OCI-M2 (cell line): Measurements from ENCODE around the gene RNF144A.

Experiments
- DNase-seq: peaks from one replicate; lab custom pipeline; 2025; ENCODE audit not compliant: unreplicated experiment; lab: John Stamatoyannopoulos, UW

Gene RNF144A

DNA sequence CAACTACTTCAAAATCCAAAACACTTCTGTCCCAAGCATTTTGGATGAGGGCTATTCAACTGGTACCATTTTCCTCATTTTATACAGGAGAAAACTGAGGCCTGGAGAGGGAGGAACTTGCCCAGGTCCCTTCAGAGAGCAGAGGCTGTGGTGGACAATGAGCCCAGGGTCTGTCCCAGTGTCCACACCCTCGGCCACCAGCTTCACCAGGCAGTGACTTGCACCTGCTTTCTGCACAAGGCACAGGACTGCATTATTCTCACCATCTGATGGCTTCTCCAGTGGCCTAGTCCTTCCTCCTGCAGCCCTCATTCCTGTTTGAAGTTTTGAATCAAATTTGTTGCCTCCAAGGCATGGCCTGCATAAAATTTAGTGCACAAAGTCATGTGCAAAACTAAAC is 53.3 kb downstream of the RNF144A start:
- DNase-seq: no peak

DNA sequence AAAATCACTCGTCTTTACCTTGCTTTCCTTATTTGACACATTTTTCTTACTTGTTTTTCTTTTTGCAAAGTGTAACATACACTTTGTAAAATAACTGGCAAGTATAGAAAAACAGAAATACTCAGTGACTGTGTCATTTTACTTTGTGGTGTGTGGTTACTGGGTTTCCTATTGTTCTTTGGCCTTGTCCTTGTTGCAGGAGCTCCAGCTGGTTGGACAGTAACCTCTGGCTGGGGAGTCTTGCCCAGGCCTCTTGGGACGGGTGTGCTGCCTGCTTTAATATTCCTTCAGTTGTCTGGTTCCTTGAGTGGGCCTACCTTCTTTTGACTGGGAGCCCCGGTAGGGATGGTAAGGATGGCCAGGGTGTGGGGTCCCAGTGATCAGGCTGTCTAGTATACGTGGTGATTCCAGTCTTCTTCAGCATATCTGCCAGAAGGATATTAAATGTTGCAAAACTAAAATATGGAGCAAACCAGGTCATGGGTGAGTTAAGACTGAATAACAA is 53.8 kb downstream of the RNF144A start:
- no peak for DNase-seq

DNA sequence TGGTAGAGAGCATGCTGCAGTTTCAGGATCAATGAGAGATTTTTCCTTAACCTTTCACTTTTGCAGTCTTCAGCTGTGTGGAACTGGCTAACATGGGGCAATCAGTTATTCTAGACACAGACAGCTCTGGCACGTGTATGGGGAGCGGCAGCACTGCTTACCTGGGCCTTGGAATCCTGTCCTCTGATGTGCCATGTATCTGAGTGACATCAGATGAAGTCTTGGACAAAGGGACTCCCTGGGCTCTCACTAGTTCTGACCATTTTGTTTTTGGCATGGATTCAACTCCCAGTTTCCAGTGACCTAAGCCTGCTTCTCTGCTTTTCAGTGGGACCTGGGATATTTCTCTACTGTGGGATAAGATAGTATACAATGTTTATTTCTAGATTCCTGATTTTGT is 54.3 kb downstream of the RNF144A start:
- no peak for DNase-seq

DNA sequence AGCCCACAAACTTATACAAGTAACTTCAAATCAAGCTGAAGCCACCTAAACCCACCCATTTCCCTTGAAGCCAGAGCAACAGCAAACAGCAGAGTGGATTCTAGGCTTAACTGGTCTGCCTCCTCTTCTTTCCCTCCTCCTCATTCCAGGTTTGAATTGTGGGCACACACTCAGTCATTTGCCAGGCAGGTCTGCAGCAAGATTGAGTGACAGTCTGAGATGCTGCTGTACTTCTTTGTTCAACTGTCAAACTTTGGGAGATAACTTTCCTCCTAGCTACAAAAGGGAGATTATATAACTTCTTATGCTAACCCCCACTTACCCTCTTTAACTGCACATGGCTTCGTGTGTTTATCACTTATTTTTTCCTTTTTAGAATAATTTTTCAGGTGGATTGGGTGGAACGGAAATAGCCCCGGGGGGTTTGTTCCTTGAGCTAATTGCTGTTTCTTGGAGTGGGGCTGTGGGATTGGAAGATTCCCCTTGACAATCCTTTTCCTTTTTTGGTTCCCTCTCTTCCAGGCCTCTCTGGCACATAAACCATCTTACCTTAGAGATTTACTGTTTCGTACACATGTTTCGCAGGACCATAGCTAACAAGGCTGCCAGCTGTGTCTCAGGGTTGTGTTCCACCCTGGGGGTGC is 55.0 kb downstream of the RNF144A start:
- DNase-seq: no peak

DNA sequence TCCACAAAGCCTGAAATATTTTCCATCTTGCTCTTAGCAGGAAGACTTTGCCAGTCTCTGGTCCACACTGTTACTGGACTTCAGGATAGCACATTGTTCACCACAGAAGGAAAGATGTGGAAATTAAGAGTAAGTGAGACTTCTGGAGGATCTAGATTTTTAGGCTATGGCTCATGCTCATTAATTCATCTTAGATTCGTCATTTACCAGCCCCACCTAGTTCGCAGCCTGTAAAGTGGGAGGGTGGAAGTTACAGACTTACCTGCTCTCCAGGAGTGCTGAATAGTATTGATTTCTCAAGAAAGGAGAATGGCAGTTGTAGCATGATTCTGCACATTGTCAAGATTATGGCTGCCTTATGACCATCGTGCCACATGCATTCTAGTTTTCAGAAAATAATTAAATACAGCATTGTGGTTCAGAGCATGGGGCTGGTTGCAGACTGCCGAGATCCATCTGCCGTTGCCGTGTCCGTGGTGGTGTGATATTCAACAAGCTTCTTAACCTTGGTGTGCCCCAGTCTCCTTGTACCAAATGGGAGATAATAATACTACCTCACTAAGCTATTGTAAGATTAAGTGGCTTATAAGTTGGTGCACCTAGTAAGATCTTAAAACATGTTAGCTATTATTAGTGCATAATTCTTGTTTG is 56.8 kb downstream of the RNF144A start:
- DNase-seq: no peak

DNA sequence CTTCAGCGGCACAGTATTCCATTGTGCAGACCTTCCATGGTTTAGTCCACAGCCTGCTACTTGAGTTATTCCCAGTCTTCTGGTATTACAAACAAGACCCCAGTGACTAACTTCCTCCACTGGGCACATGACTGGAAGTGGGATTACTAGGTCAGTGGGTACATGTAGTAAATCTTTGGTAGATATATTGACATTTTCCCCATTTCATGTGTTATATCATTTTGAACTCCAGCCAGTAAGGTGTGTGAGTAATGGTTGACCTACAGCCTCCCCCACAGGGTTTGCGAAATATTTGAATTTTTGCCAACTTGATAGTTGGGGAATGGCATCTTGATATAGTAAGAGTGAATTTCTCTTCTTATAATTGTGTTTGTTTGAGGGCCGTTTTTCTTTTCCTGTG is 58.8 kb downstream of the RNF144A start:
- no peak for DNase-seq

DNA sequence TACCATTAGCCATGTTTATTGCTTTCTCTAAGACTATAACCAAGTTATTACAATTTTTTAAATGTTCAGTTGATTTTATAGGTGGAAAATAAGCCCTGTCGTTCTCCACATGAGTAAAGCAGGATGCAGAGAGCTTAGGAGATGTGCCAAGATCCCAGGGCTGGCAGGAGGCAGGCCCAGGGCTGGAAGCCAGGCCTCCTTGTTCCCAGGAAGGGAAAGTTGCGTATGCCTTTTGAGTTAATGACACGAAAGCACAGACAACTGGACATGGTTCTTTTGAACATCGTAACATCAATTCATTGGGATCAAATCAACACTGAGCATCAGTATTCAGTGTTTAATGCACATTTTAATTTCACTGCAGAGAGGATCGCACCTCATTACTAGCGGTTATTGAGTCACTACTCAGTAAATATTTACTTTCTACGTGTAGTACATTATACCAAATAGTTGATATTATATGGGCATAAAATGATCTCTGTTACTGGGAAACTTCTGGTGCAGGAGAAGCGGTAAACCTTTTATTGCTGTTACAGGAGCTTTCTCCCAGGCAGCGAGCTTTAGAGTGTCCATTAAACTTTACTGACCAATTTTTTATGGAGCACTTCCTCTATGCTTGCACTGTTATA is 60.0 kb downstream of the RNF144A start:
- DNase-seq: no peak

DNA sequence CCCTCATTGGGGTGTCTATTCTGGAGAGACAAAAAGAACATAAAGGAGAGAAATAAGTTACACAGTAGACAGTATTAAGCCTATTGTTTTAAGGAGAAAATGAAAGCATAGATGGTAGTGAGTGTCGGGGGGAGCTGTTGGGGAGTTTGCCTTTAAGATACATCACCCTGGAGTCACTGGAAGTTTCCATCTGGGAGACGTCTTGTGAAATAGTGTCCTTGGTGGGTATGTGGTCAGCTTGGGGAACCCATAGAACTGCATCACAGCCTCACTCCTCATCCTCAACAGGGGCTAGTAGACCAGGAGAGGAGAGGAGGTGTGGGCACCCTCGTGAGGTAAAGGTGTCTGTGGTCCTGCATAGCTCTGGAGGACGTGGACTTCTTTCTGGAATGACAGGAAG is 60.6 kb downstream of the RNF144A start:
- DNase-seq: no peak

DNA sequence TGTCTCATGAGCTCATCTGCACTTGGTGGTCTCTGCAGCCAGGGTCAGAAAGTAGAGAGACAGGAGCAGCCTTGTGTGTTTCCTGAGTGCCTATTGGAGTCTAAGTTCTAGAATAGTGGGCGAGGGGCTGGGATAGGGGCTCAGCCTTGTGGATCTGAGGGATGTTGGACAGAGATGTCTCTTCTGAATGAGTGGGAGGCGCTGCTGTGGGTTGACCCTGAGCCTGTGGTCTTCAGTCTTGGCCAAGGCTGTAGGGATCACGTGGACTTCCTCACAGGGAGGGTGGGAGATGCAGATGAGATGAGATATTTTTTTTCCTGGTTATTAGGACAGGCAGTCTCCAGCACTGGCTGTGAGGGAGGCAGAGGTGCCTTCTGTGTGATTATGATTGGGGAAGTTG is 61.8 kb downstream of the RNF144A start:
- no peak for DNase-seq

DNA sequence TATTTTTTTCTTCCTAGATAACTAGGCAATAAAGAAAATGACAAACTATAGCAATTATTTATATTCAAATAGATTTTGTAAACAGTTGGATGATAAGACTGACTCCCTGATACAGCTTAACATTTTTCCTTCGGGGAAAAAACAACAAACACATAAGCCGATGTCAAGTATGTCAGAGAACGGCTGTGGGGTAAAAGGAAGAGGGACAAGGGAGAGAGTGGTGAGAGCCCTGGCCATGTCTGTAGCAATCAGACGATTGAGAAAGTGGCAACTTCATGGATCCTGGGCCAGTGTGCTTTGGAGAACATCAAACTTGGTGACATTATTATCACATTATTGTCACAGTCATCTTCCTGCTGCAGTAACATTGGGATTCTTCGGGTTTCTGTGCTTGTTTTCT is 65.2 kb downstream of the RNF144A start:
- no peak for DNase-seq

DNA sequence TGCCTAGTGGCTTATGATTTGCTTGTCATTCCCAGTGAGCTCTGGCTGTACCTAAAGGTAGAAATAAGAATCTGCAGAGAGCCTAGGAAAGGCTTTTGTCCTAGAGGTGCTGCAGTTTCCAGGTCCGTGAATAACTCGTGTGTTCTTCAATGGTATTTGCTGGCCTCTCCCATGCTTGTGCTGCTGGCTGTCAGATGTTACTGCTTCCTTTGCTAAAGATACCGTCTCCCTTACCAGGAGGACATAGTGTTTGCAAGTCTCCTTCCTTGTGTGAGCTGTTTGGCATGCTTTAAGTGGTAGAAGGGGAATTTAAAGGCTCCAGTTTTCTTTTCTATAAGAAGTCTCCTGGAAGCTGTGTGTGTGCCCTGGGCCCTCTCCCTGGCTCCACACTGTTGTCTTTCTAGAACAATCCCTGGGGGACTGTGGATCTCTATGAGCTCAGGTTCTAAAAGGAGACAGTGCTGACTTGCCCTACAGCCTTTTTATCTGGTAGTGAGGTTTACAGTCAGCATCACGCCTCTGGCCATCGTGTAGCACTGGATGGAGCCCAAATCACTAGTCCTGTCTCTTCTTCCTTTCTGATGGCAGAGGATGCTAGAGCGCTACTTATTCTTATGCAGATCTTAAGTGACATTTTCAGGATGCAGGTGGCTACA is 65.8 kb downstream of the RNF144A start:
- no peak for DNase-seq

DNA sequence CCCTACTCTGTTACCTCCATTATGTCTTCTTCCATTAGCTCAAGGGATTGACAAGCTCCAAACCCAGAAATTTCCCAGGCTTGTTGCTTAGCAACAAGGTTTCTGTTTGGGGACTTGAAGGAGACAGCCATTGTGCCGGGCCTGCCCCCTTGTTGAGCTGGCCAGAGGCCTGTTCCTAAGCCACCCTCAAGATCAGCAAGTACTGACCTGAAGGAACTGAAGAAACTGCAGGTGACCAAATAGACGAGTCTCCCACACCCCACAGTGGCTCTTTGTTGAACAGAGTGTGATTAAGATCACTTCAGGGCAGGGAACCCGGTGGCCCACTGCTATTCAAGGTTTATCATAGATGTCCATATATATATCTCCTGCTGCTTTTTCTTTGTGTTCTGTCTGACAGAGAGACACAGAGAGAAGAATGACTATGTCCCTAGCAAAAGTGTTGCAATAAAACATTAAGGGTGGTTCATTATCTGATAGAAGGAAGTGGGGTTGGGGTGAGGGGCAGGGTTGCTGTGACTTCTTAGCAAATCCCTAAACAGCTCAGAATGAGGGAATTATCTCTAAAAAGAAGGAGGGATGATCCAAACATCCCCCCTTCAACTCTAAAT is 69.2 kb downstream of the RNF144A start:
- no peak for DNase-seq

DNA sequence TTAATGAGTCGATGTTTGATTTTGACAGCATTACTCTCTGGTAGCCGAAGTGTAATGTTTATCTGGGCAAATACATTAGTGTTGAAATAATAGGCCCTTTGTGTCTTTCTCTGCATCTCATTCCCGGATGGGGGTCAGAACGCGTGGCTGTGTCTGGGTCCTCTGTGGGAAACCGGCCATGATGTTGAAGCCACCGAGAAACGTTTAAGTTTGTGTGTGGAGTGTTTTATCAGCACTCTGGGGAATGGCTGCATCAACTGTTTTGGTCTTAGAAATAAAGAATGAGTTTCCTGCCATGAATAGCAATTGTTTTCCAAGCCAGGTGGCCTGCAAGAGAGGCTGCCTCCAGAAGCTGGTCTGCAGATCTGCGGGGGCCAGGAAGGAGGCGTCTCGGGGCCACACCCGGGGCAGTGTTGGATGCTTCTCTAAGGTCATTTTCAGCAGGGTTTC is 69.7 kb downstream of the RNF144A start:
- DNase-seq: no peak

DNA sequence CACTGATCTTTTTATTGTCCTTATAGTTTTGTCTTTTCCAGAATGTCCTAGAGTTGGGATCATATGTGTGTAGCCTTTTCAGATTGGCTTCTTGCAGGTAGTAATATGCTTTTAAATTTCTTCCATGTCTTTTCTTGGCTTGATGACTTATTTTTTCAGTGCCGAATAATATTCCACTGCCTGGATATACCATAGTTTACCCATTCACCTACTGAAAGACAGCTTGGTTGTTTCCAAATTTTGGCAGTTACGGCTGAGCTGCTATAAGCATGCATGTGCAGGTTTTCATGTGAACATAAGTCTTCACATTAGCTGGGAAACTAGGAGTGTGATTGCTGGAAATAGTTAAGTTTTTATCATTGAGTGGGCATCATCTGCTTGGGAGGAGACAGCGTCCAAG is 73.7 kb downstream of the RNF144A start:
- DNase-seq: no peak

DNA sequence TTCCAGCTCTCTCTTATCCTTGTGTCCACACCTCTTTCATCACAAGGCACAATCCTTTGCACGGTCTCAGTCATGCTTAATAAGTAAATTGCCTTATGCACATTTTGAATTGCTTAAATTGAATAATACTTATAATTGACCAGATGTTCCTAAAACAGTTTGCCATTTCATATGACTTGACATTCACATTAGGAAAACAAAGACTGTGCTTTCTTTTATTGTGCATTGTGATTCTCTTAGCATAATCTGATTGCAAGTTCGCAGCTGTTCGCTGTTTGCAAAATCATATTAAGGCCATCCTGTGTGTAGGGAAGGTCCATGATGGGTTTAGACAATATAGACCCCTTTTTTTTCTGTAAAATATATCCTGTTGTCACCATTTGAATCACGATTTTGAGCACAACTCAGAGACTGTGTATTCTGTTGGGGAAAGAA is 75.6 kb downstream of the RNF144A start:
- DNase-seq: no peak

DNA sequence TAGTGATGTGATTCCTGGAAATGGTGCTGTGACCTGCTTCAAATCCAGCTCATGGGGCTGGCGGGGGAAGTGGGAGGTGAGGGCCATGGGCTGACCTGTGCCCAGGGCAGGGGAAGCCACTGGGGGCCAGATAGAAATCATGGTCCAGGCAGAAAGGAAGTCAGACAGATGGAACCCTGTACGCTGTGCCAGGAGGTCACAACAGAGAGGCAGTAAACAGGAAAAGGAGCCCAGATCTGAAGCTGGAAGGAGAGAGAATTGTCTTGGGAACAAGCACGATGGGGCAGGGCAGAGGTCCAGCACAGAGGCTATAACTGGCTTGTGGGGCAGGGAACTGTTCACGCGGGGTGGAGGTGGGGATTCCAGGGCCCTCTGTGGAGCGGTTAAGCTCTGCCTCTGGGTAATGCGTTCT is 76.0 kb downstream of the RNF144A start:
- DNase-seq: no peak

DNA sequence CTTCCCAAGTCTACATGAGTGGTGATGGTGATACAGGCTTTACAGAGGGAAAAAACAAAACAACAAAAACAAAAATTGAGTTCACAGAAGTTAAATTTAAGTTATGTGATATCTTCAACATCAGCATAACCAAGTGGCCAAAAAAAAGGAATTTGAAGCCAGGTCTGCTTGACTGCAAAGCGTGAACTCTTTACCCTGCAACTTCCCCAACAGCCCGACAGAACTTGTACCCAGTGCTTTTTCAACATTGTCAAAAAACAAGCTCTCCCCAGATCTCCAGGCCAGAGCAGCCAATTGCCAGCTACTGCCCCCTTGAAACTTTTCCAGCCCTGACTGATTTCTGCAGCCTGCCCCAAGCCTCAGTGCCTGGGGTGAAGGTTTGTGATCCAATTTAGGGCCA is 76.7 kb downstream of the RNF144A start:
- no peak for DNase-seq

DNA sequence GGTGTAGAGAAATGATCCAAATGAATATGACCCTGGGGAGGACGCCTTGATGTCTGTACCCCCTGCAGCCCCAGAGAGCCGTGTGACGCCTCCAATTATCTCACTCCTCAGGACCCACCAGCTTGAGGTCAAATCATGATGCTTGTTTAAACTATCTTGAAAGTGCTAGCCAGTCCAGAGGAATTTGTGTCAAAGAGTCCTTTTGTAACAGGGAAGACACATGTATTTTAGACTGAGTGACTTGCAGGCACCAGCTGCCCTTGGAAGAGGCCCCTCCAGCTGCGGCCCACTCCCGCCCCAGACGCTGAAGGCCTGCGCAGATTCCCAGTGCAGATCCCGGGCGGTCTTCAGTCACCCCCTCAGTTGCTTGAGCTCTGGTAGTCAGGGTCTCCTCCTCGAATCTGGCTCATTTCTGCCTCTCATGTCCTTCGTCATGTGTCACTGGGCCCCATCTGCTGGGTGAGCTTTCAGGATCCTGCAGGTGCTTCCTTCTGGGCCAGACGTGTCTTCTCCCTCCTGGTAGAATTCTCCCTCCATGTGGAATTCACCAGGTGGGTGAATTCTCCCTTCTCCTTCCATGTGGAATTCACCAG is 77.4 kb downstream of the RNF144A start:
- DNase-seq: no peak

DNA sequence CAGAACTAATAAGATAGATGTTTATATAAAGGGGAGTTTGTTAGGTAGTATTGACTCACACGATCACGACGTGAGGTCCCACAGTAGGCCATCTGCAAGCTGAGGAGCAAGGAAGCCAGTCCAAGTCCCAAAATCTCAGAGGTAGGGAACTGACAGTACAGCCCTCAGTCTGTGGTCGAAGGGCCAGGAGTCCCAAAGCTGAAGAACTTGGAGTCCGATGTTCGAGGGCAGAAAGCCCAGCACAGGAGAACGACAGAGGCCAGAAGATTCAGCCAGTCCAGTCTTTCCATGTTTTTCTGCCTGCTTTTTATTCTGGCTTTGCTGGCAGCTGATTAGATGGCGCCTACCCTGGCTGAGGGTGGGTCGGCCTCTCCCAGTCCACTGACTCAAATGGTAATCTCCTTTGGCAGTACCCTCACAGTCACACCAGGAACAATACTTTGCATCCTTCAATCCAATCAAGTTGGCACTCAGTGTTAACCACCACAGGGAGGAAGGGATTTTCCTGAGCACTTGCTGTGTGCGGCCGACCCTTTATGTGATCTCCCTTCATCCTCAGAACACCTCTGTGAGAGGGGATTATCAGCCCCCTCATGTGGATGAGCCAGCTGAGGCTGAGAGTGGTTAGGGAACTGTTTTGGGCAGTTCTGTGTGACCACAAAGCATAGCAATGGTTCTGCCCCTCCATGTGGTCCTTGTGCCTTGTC is 78.3 kb downstream of the RNF144A start:
- no peak for DNase-seq

DNA sequence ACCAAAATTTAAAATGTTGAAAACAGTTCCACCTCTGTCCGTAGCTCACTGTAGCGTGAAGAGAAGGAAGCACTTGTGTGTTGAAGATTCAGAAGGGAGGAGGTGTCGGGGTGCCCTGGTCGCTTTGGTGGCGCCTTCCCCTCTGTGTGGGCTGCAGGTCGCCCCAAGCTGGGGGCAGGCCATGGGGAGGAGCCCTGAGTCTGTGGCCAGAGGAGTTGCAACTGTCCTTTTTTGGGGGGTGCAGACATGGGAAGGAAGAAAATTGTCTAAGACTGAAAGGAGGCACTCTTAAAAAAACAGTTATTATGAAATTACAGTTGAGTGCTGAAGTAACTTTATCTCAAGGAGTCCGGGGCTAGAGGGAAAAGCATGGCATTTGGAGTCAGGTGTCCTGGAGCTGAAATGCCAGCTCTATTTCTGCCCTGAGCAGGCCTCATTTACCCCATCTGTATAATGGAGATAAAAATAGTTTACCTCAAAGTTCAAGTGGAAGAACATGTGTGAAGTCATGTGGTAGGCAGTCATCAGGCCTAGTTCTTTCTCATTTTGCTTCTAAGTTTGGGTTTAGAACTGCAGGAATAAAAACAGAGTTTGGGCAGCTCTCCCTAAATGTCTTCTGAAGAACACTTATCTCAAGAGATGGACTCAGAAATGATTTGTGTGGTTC is 82.1 kb downstream of the RNF144A start:
- no peak for DNase-seq
